ENCODE results near the gene FAM151B. TPM values are rescaled to one million over a fixed set of nuclear protein-coding genes. Genes with fewer than 3 reads are reported as not detected.
"Not testable (repeated sequence)": the region's sequence is repeated elsewhere in the genome, so short reads cannot be mapped to it uniquely, and the experiment has no call there.

The FAM151B gene
- polyA plus RNA-seq, 3 donors from 2014 or later, result not detected

- Mint-ChIP-seq H3K9me3 (peaks cover 0 to 28% (median 15%) of the 10 kb centered on the region in 6 donors), H3K27ac (peak overlapping the region in 1 of 6 donors; percentile 27), H3K36me3 (peaks cover 13 to 32% (median 23%) of the 10 kb centered on the region in 3 donors), H3K27me3 (ENCODE audit: low read depth in 3 of 3) (peaks cover 2 to 6% (median 2%) of the 10 kb centered on the region in 3 donors), H3K4me3 (no peak overlapping the region), H3K4me1 (no peaks in the 10 kb centered on the region)
- no peak for DNase-seq
Observed at GRCh38 chr5:80481019-80481893, 6.6 kb upstream of the FAM151B start.

DNA sequence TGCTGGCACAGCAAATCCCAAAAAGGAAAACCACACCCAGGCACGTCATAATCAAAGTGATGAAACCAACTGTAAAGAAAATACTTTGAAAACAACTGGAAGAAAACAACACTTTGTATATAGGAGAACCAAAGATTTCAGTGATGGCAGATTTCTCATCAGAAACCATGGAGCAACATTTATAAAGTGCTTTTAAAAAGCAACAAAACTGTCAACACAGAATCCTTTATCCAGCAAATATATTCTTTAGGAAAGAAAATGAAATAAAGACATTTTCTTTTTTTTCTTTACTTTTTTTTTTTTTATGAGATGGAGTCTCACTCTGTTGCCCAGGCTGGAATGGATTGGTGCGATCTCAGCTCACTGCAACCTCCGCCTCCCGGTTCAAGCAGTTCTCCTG, 5.3 kb upstream of the FAM151B start:
- Mint-ChIP-seq H3K36me3 (peaks cover 13 to 27% (median 20%) of the 10 kb centered on the region in 3 donors), H3K4me1 (peaks cover 5 to 9% of the 10 kb centered on the region in 2 donors), H3K27ac (no peak overlapping the region), H3K4me3 (no peak overlapping the region), H3K9me3 (peaks cover 0 to 28% (median 15%) of the 10 kb centered on the region in 6 donors), H3K27me3 (ENCODE audit: low read depth in 3 of 3) (peaks cover 8 to 14% (median 10%) of the 10 kb centered on the region in 3 donors)
- no peak for DNase-seq

DNA sequence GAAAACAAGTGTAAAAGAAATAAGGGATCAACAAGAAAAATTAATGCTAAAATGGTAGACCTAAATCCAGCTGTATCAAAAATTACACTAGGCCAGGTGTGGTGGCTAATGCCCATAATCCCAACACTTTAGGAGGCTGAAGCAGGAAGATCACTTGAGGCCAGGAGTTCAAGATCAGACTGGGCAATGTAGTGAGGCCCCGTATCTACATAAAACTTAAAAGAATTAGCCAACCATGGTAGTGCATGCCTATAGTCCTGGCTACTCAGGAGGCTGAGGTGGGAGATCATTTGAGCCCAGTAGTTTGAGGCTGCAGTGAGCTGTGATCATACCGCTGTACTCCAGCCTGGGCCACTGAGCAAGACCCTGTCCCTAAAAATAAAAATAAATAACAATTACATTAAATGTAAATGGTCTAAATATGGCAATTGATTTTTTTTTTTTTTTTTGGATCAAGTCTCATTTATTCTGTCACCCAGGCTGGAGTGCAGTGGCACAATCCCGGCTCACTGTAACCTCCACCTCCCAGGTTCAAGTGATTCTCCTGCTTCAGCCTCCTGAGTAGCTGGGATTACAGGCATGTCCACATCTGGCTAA, 4.2 kb upstream of the FAM151B start:
- Mint-ChIP-seq H3K27ac (no peak overlapping the region), H3K4me1 (peaks cover 11 to 15% of the 10 kb centered on the region in 2 donors), H3K4me3 (no peak overlapping the region), H3K9me3 (peaks cover 0 to 28% (median 15%) of the 10 kb centered on the region in 6 donors), H3K36me3 (peaks cover 13 to 19% (median 16%) of the 10 kb centered on the region in 3 donors), H3K27me3 (ENCODE audit: low read depth in 3 of 3) (peaks cover 8 to 14% (median 10%) of the 10 kb centered on the region in 3 donors)
- DNase-seq, result no peak

- Mint-ChIP-seq H3K36me3 (peaks cover 0 to 8% (median 7%) of the 10 kb centered on the region in 3 donors), H3K4me3 (peak overlapping the region in 4 of 5 donors; percentile 24 to 75 (median 48)), H3K9me3 (peaks cover 0 to 23% (median 11%) of the 10 kb centered on the region in 6 donors), H3K27me3 (ENCODE audit: low read depth in 3 of 3) (peaks cover 10 to 28% (median 10%) of the 10 kb centered on the region in 3 donors), H3K4me1 (peaks cover 11 to 16% of the 10 kb centered on the region in 2 donors), H3K27ac (no peak overlapping the region)
- DNase-seq, result no peak
Observed at GRCh38 chr5:80487444-80487828, 464 bp upstream of the FAM151B start.

GRCh38 chr5:80491296-80491695, 3.4 kb downstream of the FAM151B start:
- H3K4me1 Mint-ChIP-seq, result peaks cover 11 to 16% of the 10 kb centered on the region in 2 donors
- no peak overlapping the region for H3K4me3 Mint-ChIP-seq
- peaks cover 7 to 24% (median 10%) of the 10 kb centered on the region in 3 donors for H3K27me3 Mint-ChIP-seq (ENCODE audit: low read depth in 3 of 3)
- no peak overlapping the region for H3K27ac Mint-ChIP-seq
- H3K9me3 Mint-ChIP-seq, result no peaks in the 10 kb centered on the region
- peaks cover 0 to 7% (median 0%) of the 10 kb centered on the region in 3 donors for H3K36me3 Mint-ChIP-seq
- no peak for DNase-seq

GRCh38 chr5:80492741-80493140, 4.8 kb downstream of the FAM151B start:
- H3K9me3 Mint-ChIP-seq, result no peaks in the 10 kb centered on the region
- H3K4me1 Mint-ChIP-seq, result peaks cover 6 to 7% of the 10 kb centered on the region in 2 donors
- no peaks in the 10 kb centered on the region for H3K36me3 Mint-ChIP-seq
- no peak for DNase-seq
- H3K27me3 Mint-ChIP-seq (ENCODE audit: low read depth in 3 of 3), result peaks cover 0 to 17% (median 4%) of the 10 kb centered on the region in 3 donors
- no peak overlapping the region for H3K4me3 Mint-ChIP-seq
- H3K27ac Mint-ChIP-seq, result no peak overlapping the region

DNA sequence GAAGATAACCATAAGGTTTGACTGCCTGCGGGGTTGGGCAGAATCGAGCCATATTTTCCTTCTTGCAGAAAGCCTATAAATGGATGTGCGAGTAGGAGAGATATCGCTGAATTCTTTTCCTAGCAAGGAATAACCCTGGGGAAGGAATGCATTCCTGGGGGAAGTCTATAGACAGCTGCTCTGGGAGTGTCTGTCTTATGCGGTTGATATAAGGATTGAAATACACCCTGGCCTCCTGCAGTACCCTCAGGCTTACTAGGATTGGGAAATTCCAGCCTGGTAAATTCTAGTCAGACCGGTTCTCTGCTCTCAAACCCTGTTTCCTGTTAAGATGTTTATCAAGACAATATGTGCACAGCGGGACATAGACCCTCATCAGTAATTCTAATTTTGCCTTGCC, 5.5 kb downstream of the FAM151B start:
- not testable (repeated sequence) for H3K4me3 Mint-ChIP-seq, H3K27ac Mint-ChIP-seq, DNase-seq, H3K4me1 Mint-ChIP-seq, H3K36me3 Mint-ChIP-seq, H3K9me3 Mint-ChIP-seq
- H3K27me3 Mint-ChIP-seq (ENCODE audit: low read depth in 3 of 3), result peaks cover 0 to 17% (median 4%) of the 10 kb centered on the region in 3 donors

- no peak for DNase-seq
- Mint-ChIP-seq H3K27ac (no peak overlapping the region), H3K9me3 (no peaks in the 10 kb centered on the region), H3K27me3 (ENCODE audit: low read depth in 3 of 3) (peaks cover 1 to 3% (median 3%) of the 10 kb centered on the region in 3 donors), H3K4me1 (no peaks in the 10 kb centered on the region), H3K4me3 (no peak overlapping the region), H3K36me3 (no peaks in the 10 kb centered on the region)
Observed at GRCh38 chr5:80495891-80496290, 8.0 kb downstream of the FAM151B start.

DNA sequence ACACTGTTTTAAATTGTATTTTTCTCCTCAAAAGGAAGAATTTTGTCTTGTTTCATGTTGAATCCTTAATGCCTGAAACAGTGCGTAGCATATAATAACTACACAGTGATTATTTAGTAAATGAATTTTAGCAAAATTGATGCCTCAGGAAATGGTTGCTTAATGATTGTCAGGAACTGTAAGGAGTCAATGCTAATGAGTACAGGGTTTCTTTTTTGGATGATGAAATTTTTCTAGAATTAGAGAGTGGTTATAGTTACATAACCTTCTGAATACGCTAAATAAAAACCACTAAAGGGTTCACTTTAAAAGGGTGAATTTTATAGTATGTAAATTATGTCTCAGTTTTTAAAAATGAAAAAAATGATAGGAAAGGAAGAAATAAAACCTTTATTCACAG, 14.9 kb downstream of the FAM151B start:
- Mint-ChIP-seq H3K4me1 (no peaks in the 10 kb centered on the region), H3K9me3 (no peaks in the 10 kb centered on the region), H3K27ac (no peak overlapping the region), H3K27me3 (ENCODE audit: low read depth in 3 of 3) (peaks cover 0 to 6% (median 0%) of the 10 kb centered on the region in 3 donors), H3K36me3 (no peaks in the 10 kb centered on the region), H3K4me3 (no peak overlapping the region)
- DNase-seq, result no peak

DNA sequence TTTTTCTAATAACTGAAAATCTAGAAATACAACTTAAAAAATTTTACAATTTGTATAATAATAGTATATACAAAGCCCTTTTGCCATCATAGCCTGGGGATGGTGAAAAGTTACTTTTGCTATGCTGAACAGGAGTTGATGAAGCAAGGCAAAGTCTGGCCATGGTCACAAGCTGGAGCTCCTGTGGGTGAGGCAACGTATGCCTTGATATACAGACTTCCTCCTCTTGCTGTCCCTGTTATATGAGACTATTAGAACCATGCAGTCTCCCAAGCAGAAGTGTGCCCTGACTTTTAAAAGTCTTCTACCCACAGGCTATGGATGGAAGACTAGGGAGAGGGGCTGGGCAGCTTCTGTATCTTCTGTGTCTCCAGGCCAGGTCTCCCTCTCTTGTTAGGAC, 15.7 kb downstream of the FAM151B start:
- no peaks in the 10 kb centered on the region for H3K4me1 Mint-ChIP-seq
- no peak for DNase-seq
- H3K27me3 Mint-ChIP-seq (ENCODE audit: low read depth in 3 of 3), result peaks cover 0 to 6% (median 0%) of the 10 kb centered on the region in 3 donors
- H3K9me3 Mint-ChIP-seq, result no peaks in the 10 kb centered on the region
- H3K4me3 Mint-ChIP-seq, result no peak overlapping the region
- no peaks in the 10 kb centered on the region for H3K36me3 Mint-ChIP-seq
- no peak overlapping the region for H3K27ac Mint-ChIP-seq

DNA sequence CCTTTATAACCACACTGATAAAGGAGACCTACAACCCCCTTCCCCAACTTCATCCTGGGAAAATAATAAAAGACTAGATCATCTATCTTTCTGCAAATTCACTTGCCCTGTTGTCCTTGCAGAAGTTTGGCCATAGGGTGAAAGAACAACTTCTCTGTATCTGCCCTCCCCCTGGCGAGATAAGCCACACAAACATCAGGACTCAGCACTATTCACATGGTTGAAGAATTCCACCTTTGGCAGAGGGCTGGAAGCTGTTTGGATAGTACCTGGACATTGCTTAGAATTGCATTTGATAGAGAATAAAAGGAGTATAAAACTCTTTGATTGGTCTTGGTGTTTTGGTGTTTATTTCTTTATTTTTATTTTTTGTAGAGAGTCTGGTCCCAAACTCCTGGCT, 16.9 kb downstream of the FAM151B start:
- Mint-ChIP-seq H3K9me3 (no peaks in the 10 kb centered on the region), H3K27me3 (ENCODE audit: low read depth in 3 of 3) (peaks cover 0 to 7% (median 0%) of the 10 kb centered on the region in 3 donors), H3K27ac (no peak overlapping the region), H3K4me1 (no peaks in the 10 kb centered on the region), H3K36me3 (no peaks in the 10 kb centered on the region), H3K4me3 (no peak overlapping the region)
- DNase-seq, result no peak

GRCh38 chr5:80507663-80508062, 19.8 kb downstream of the FAM151B start:
- Mint-ChIP-seq H3K36me3 (no peaks in the 10 kb centered on the region), H3K27me3 (ENCODE audit: low read depth in 3 of 3) (peaks cover 0 to 5% (median 2%) of the 10 kb centered on the region in 3 donors), H3K4me3 (no peak overlapping the region), H3K27ac (no peak overlapping the region), H3K9me3 (no peaks in the 10 kb centered on the region), H3K4me1 (no peaks in the 10 kb centered on the region)
- no peak for DNase-seq

DNA sequence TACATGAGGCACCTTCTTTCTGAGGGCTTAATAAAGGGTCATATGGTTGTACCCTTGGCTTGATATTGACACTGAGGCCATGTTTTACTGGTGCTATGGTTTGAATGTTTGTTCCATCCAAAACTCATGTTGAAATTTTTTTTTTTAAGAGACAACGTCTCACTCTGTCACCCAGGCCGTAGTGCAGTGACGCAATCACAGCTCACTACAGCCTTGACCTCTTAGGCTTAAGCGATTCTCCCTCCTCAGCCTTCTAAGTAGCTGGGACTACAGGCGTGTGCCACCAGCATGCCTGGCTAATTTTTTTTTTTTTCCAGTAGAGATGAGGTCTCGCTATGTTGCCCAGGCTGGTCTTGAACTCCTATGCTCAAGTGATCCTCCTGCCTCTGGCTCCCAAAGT, 20.9 kb downstream of the FAM151B start:
- peaks cover 0 to 6% (median 2%) of the 10 kb centered on the region in 3 donors for H3K27me3 Mint-ChIP-seq (ENCODE audit: low read depth in 3 of 3)
- H3K27ac Mint-ChIP-seq, result no peak overlapping the region
- H3K9me3 Mint-ChIP-seq, result no peaks in the 10 kb centered on the region
- H3K36me3 Mint-ChIP-seq, result no peaks in the 10 kb centered on the region
- no peaks in the 10 kb centered on the region for H3K4me1 Mint-ChIP-seq
- no peak overlapping the region for H3K4me3 Mint-ChIP-seq
- DNase-seq, result no peak

- no peak overlapping the region for H3K27ac Mint-ChIP-seq
- no peak for DNase-seq
- H3K36me3 Mint-ChIP-seq, result no peaks in the 10 kb centered on the region
- no peak overlapping the region for H3K4me3 Mint-ChIP-seq
- no peaks in the 10 kb centered on the region for H3K4me1 Mint-ChIP-seq
- no peaks in the 10 kb centered on the region for H3K9me3 Mint-ChIP-seq
- H3K27me3 Mint-ChIP-seq (ENCODE audit: low read depth in 3 of 3), result peaks cover 0 to 6% (median 2%) of the 10 kb centered on the region in 3 donors
Observed at GRCh38 chr5:80509362-80509761, 21.5 kb downstream of the FAM151B start.

Measured in immature natural killer cell (primary cell).